GM12878 (cell line): ENCODE results near the gene C16orf86. TPM values are rescaled to one million over a fixed set of nuclear protein-coding genes. Genes with fewer than 3 reads are reported as not detected.

Source experiments
- ATAC-seq: fragments of 200-7000 bp; cut with Tn5 transposase; 3 replicates; pipeline ENCODE4 v1.9.1; 2020; ENCODE audit warnings: mild to moderate bottlenecking, moderate library complexity
- BruUV-seq: library from RNA; stranded (reverse); fragments of 400-500 nt; replicated peaks from 2 replicates; lab custom pipeline; 2021; lab: Mats Ljungman, UMichigan
- CTCF ChIA-PET: fragments of 300-600 bp; sonication (Branson Sonifier 250); formaldehyde crosslinking; extraction: SDS; loops from one replicate; lab custom pipeline; 2021; ENCODE audit warnings: inconsistent platforms; lab: Yijun Ruan, JAX
- POLR2A ChIA-PET: fragments of 350-600 bp; formaldehyde crosslinking; extraction: SDS; loops from one replicate; lab custom pipeline; 2021; ENCODE audit warnings: inconsistent platforms; lab: Charles Lee
- RAD21 ChIA-PET: fragments of 300-600 bp; sonication (Branson Sonifier 250); formaldehyde crosslinking; loops from one replicate; lab custom pipeline; 2023; ENCODE audit warnings: antibody characterized with exemption; ENCODE audit not compliant: unreplicated experiment; lab: Charles Lee
- SMC1A ChIA-PET: fragments of 300-600 bp; sonication (Branson Sonifier 250); formaldehyde crosslinking; loops from one replicate; lab custom pipeline; 2023; ENCODE audit not compliant: unreplicated experiment, uncharacterized antibody; lab: Charles Lee
- DNase-seq: peaks from one replicate; pipeline ENCODE4 v3.0.0-alpha.2; 2011; ENCODE audit warnings: low read depth, low spot score
- FAIRE-seq: peaks from 3 replicates; lab custom pipeline; 2011; peaks lifted over from hg19 to GRCh38; lab: Jason Lieb, UNC
- H2AFZ ChIP-seq: 2 replicates; pipeline ENCODE4 v1.6.0; 2011; ENCODE audit warnings: low read depth, low read length, control low read depth; ENCODE audit not compliant: control insufficient read depth
- H3K27ac ChIP-seq: 2 replicates; pipeline ENCODE4 v1.5.1; 2011; ENCODE audit warnings: control low read depth; ENCODE audit not compliant: control insufficient read depth, insufficient read depth
- H3K27me3 ChIP-seq, 2 experiments: replicated peaks in 1 of 2; 2 replicates each; pipeline versions ENCODE4 v1.6.0 to v1.6.1; 2011; ENCODE audit warnings: low read length in 1 of 2; ENCODE audit not compliant: control insufficient read depth in 2 of 2, insufficient read depth in 2 of 2
- H3K36me3 ChIP-seq, 2 experiments: 2 replicates each; pipeline ENCODE4 v1.5.1; 2011; ENCODE audit warnings: low read length in 1 of 2; ENCODE audit not compliant: control insufficient read depth in 2 of 2, insufficient read depth in 2 of 2
- H3K4me1 ChIP-seq: 2 replicates; pipeline ENCODE4 v1.6.1; 2011; ENCODE audit warnings: mild to moderate bottlenecking, low read length, moderate library complexity, mixed read lengths; ENCODE audit not compliant: control insufficient read depth, insufficient read depth
- H3K4me2 ChIP-seq: 2 replicates; pipeline ENCODE4 v1.6.0; 2011; ENCODE audit warnings: control low read depth; ENCODE audit not compliant: control insufficient read depth, insufficient read depth
- H3K4me3 ChIP-seq: fragments of 200-600 bp; sonication (generic); 2 replicates; pipeline ENCODE4 v1.5.1; 2016
- H3K79me2 ChIP-seq: 2 replicates; pipeline ENCODE4 v1.6.0; 2011; ENCODE audit warnings: low read length; ENCODE audit not compliant: control insufficient read depth, insufficient read depth
- H3K9ac ChIP-seq: 2 replicates; pipeline ENCODE4 v1.8.0; 2011; ENCODE audit warnings: low read length, control low read depth, mixed read lengths; ENCODE audit not compliant: control insufficient read depth, insufficient read depth
- H3K9me3 ChIP-seq: replicated peaks from 3 replicates; pipeline ENCODE4 v1.5.1; 2011; ENCODE audit warnings: mild to moderate bottlenecking, low read length; ENCODE audit not compliant: control insufficient read depth, insufficient read depth
- H4K20me1 ChIP-seq: 2 replicates; pipeline ENCODE4 v1.6.0; 2011; ENCODE audit not compliant: control insufficient read depth, insufficient read depth
- EED ChIP-seq: sonication (generic); IDR thresholded peaks from 2 replicates; pipeline ENCODE4 v1.6.1; 2016; ENCODE audit warnings: antibody characterized with exemption, low read depth
- POLR2A ChIP-seq: IDR thresholded peaks from 2 replicates; pipeline ENCODE4 v1.6.1; 2011; ENCODE audit warnings: low read depth, mild to moderate bottlenecking, low read length
- RAD51 ChIP-seq: fragments of 450-650 bp; IDR thresholded peaks from 2 replicates; pipeline ENCODE4 v1.6.1; 2016; ENCODE audit warnings: moderate library complexity, mild to moderate bottlenecking, inconsistent platforms
- RFX5 ChIP-seq: IDR thresholded peaks from 2 replicates; pipeline ENCODE4 v1.6.1; 2011; ENCODE audit warnings: low read depth, low read length, improper control_type of control experiment
- YY1 ChIP-seq: IDR thresholded peaks from 2 replicates; pipeline ENCODE4 v1.6.1; 2011; ENCODE audit warnings: low read depth, mild to moderate bottlenecking, low read length
- WGBS: methylation state at CpG from one replicate; pipeline ENCODE4 v1.1.6; 2016; ENCODE audit warnings: low lambda C conversion rate; ENCODE audit not compliant: insufficient replicate concordance, insufficient coverage; ENCODE audit errors: missing lambda C conversion rate; 5-methylcytosine and 5-hydroxymethylcytosine counted together
- in situ Hi-C: fragments of 300-500 bp; cut with MboI; formaldehyde crosslinking; loops from 9 replicates; pipeline ENCODE4 v1.14.3; 2018; ENCODE audit warnings: mixed read lengths
- intact Hi-C: fragments of 100-400 bp; cut with micrococcal nuclease; formaldehyde crosslinking; loops from one replicate; pipeline ENCODE4 v1.14.2; 2022; ENCODE audit not compliant: unreplicated experiment
- polyA plus RNA-seq, 11 experiments: library from polyadenylated mRNA; depleted of rRNA in 4 of 11; unstranded in 6 of 11; stranded (reverse) in 5 of 11; fragments of >200 nt; fragmentation: Nextera tagmentation in 4 of 11; fragmentation: Illumina TruSeq in 1 of 11; extraction: Ambion mirVana in 4 of 11; extraction: Trizol in 1 of 11; gene quantifications; 1 replicate in 1 of 11; 2 replicates in 10 of 11; pipeline versions ENCODE4 v1.2.1 to v1.2.3, GENCODE V29; 2011 to 2016; ENCODE audit warnings: inconsistent platforms in 2 of 11, missing spikeins in 2 of 11, low read depth in 1 of 11
- total RNA-seq, 4 experiments: library from RNA; depleted of rRNA in 3 of 4; stranded (reverse); fragments of >200 nt in 3 of 4; fragmentation: Illumina TruSeq in 1 of 4; extraction: Trizol in 1 of 4; gene quantifications; 2 replicates each; pipeline versions ENCODE4 v1.2.1 to v1.2.3, GENCODE V29; 2013 to 2021
- TF ChIP-seq, protein P1 (sequence below): IDR thresholded peaks from 2 replicates; pipeline ENCODE4 v1.6.1; 2012; ENCODE audit warnings: improper control_type of control experiment, low read depth, low read length; ENCODE audit not compliant: insufficient replicate concordance
- TF ChIP-seq, protein P2 (sequence below): fragments of 150-350 bp; IDR thresholded peaks from 2 replicates; pipeline ENCODE4 v1.6.1; 2016; ENCODE audit warnings: low read depth, low read length
- TF ChIP-seq, protein P3 (sequence below): IDR thresholded peaks from 2 replicates; pipeline ENCODE4 v1.6.1; 2011; ENCODE audit warnings: borderline replicate concordance, low read depth, mild to moderate bottlenecking, moderate library complexity, mixed read lengths, low read length; ENCODE audit not compliant: insufficient read depth; ENCODE audit errors: extremely low read length
- TF ChIP-seq, protein P4 (sequence below): fragments of 450-650 bp; IDR thresholded peaks from 2 replicates; pipeline ENCODE4 v1.6.1; 2017; ENCODE audit warnings: mild to moderate bottlenecking, low read depth, inconsistent platforms; ENCODE audit not compliant: poor library complexity, severe bottlenecking
- TF ChIP-seq, protein P5 (sequence below): fragments of 450-650 bp; IDR thresholded peaks from 2 replicates; pipeline ENCODE4 v1.6.1; 2016; ENCODE audit warnings: mild to moderate bottlenecking

C16orf86 gene
- total and polyA plus RNA-seq, 10 of the 15 experiments (the other 5 are each of a cell fraction or from before 2014, with no cell fraction given): 0.11 to 3.3 (median 1.6) TPM

DNA sequence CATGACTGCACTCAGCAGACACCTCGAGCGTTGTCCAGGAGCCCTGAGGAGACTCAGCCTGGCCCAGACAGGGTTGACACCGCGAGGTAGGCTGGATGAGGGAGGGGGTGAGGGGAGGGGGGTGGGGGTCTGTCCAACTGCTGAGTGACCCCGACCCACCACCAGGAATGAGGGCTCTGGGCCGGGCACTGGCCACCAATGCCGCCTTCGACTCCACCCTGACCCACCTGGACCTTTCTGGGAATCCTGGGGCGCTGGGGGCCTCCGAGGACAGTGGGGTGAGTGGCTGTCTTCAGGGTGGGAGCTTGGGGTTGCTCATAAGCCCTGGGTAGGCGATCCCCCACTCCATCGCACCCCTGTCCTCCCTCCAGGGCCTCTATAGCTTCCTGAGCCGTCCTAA lies 18.9 kb upstream of the C16orf86 start:
- POLR2A ChIA-PET: no interaction called here
- TF ChIP-seq, protein P1, sequence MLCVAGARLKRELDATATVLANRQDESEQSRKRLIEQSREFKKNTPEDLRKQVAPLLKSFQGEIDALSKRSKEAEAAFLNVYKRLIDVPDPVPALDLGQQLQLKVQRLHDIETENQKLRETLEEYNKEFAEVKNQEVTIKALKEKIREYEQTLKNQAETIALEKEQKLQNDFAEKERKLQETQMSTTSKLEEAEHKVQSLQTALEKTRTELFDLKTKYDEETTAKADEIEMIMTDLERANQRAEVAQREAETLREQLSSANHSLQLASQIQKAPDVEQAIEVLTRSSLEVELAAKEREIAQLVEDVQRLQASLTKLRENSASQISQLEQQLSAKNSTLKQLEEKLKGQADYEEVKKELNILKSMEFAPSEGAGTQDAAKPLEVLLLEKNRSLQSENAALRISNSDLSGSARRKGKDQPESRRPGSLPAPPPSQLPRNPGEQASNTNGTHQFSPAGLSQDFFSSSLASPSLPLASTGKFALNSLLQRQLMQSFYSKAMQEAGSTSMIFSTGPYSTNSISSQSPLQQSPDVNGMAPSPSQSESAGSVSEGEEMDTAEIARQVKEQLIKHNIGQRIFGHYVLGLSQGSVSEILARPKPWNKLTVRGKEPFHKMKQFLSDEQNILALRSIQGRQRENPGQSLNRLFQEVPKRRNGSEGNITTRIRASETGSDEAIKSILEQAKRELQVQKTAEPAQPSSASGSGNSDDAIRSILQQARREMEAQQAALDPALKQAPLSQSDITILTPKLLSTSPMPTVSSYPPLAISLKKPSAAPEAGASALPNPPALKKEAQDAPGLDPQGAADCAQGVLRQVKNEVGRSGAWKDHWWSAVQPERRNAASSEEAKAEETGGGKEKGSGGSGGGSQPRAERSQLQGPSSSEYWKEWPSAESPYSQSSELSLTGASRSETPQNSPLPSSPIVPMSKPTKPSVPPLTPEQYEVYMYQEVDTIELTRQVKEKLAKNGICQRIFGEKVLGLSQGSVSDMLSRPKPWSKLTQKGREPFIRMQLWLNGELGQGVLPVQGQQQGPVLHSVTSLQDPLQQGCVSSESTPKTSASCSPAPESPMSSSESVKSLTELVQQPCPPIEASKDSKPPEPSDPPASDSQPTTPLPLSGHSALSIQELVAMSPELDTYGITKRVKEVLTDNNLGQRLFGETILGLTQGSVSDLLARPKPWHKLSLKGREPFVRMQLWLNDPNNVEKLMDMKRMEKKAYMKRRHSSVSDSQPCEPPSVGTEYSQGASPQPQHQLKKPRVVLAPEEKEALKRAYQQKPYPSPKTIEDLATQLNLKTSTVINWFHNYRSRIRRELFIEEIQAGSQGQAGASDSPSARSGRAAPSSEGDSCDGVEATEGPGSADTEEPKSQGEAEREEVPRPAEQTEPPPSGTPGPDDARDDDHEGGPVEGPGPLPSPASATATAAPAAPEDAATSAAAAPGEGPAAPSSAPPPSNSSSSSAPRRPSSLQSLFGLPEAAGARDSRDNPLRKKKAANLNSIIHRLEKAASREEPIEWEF: no peak
- TF ChIP-seq, protein P2, sequence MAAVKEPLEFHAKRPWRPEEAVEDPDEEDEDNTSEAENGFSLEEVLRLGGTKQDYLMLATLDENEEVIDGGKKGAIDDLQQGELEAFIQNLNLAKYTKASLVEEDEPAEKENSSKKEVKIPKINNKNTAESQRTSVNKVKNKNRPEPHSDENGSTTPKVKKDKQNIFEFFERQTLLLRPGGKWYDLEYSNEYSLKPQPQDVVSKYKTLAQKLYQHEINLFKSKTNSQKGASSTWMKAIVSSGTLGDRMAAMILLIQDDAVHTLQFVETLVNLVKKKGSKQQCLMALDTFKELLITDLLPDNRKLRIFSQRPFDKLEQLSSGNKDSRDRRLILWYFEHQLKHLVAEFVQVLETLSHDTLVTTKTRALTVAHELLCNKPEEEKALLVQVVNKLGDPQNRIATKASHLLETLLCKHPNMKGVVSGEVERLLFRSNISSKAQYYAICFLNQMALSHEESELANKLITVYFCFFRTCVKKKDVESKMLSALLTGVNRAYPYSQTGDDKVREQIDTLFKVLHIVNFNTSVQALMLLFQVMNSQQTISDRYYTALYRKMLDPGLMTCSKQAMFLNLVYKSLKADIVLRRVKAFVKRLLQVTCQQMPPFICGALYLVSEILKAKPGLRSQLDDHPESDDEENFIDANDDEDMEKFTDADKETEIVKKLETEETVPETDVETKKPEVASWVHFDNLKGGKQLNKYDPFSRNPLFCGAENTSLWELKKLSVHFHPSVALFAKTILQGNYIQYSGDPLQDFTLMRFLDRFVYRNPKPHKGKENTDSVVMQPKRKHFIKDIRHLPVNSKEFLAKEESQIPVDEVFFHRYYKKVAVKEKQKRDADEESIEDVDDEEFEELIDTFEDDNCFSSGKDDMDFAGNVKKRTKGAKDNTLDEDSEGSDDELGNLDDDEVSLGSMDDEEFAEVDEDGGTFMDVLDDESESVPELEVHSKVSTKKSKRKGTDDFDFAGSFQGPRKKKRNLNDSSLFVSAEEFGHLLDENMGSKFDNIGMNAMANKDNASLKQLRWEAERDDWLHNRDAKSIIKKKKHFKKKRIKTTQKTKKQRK: no peak
- TF ChIP-seq YY1: no peak
- TF ChIP-seq, protein P3, sequence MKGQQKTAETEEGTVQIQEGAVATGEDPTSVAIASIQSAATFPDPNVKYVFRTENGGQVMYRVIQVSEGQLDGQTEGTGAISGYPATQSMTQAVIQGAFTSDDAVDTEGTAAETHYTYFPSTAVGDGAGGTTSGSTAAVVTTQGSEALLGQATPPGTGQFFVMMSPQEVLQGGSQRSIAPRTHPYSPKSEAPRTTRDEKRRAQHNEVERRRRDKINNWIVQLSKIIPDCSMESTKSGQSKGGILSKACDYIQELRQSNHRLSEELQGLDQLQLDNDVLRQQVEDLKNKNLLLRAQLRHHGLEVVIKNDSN: no peak
- TF ChIP-seq RAD51: no peak
- TF ChIP-seq, protein P4, sequence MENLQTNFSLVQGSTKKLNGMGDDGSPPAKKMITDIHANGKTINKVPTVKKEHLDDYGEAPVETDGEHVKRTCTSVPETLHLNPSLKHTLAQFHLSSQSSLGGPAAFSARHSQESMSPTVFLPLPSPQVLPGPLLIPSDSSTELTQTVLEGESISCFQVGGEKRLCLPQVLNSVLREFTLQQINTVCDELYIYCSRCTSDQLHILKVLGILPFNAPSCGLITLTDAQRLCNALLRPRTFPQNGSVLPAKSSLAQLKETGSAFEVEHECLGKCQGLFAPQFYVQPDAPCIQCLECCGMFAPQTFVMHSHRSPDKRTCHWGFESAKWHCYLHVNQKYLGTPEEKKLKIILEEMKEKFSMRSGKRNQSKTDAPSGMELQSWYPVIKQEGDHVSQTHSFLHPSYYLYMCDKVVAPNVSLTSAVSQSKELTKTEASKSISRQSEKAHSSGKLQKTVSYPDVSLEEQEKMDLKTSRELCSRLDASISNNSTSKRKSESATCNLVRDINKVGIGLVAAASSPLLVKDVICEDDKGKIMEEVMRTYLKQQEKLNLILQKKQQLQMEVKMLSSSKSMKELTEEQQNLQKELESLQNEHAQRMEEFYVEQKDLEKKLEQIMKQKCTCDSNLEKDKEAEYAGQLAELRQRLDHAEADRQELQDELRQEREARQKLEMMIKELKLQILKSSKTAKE: no peak
- TF ChIP-seq POLR2A: no peak
- TF ChIP-seq RFX5: no peak
- TF ChIP-seq, protein P5, sequence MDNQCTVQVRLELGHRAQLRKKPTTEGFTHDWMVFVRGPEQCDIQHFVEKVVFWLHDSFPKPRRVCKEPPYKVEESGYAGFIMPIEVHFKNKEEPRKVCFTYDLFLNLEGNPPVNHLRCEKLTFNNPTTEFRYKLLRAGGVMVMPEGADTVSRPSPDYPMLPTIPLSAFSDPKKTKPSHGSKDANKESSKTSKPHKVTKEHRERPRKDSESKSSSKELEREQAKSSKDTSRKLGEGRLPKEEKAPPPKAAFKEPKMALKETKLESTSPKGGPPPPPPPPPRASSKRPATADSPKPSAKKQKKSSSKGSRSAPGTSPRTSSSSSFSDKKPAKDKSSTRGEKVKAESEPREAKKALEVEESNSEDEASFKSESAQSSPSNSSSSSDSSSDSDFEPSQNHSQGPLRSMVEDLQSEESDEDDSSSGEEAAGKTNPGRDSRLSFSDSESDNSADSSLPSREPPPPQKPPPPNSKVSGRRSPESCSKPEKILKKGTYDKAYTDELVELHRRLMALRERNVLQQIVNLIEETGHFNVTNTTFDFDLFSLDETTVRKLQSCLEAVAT: no peak
- no peak for TF ChIP-seq EED
- TF ChIP-seq, all 136 proteins: peak for 0
- ATAC-seq (no peak), FAIRE-seq (no peak), DNase-seq (no peak)
- no peak overlapping the region for H2AFZ ChIP-seq
- H3K27me3 ChIP-seq: no peaks in the 10 kb centered on the region
- H3K36me3 ChIP-seq: peaks cover 0 to 3% of the 10 kb centered on the region in 2 experiments; a peak in 3 of 4 replicates
- in situ Hi-C loops: no loop called here
- H3K79me2 ChIP-seq: peaks cover 11% of the 10 kb centered on the region
- intact Hi-C loops: no loop called here
- no peaks in the 10 kb centered on the region for H4K20me1 ChIP-seq
- no peak overlapping the region for H3K4me3 ChIP-seq
- no peak overlapping the region for H3K9ac ChIP-seq
- ChIA-PET CTCF (interaction anchor here (1.5 to 9.0 kb wide), 3 partner anchors 12 to 127 kb away, joined by 4 to 138 read pairs (median 88); partner anchors contain the start of gene ACD), SMC1A (no interaction called here), RAD21 (interaction anchor here (0.9 kb wide), 1 partner anchor 23 kb away, joined by 3 read pairs; no protein-coding TSS in a partner anchor)
- no peak overlapping the region for H3K4me2 ChIP-seq
- H3K9me3 ChIP-seq: no peaks in the 10 kb centered on the region
- no TSS peak for BruUV-seq
- H3K4me1 ChIP-seq: peaks cover 11% of the 10 kb centered on the region; the same call in 1 of the 2 replicates
- H3K27ac ChIP-seq: no peak overlapping the region
- WGBS: 95% methylated on average over 13 of the region's 13 CpGs
